Ishikawa (cell line): ENCODE results near the gene CD48.

Source experiments
- CEBPB ChIP-seq: IDR thresholded peaks from 2 replicates; pipeline ENCODE4 v1.6.1; 2012
- CREB1 ChIP-seq: IDR thresholded peaks from 2 replicates; pipeline ENCODE4 v1.6.1; 2012; ENCODE audit warnings: low read depth
- EGR1 ChIP-seq: IDR thresholded peaks from 2 replicates; pipeline ENCODE4 v1.6.1; 2012
- EP300 ChIP-seq: IDR thresholded peaks from 2 replicates; pipeline ENCODE4 v1.6.1; 2012; ENCODE audit warnings: borderline replicate concordance
- FOXM1 ChIP-seq: IDR thresholded peaks from 2 replicates; pipeline ENCODE4 v1.6.1; 2012; ENCODE audit warnings: low read depth, borderline replicate concordance
- NFIC ChIP-seq: IDR thresholded peaks from 2 replicates; pipeline ENCODE4 v1.6.1; 2012
- RAD21 ChIP-seq: IDR thresholded peaks from 2 replicates; pipeline ENCODE4 v1.6.1; 2012; ENCODE audit warnings: low read depth
- TAF1 ChIP-seq: IDR thresholded peaks from 2 replicates; pipeline ENCODE4 v1.6.1; 2012; ENCODE audit warnings: low read depth, mild to moderate bottlenecking
- TCF12 ChIP-seq: IDR thresholded peaks from 2 replicates; pipeline ENCODE4 v1.6.1; 2012; ENCODE audit warnings: low read depth
- TEAD4 ChIP-seq: IDR thresholded peaks from 2 replicates; pipeline ENCODE4 v1.6.1; 2012
- YY1 ChIP-seq: IDR thresholded peaks from 2 replicates; pipeline ENCODE4 v1.6.1; 2012; ENCODE audit warnings: low read depth
- ZBTB7A ChIP-seq: IDR thresholded peaks from 2 replicates; pipeline ENCODE4 v1.6.1; 2012; ENCODE audit warnings: low read depth
- TF ChIP-seq, protein P1 (sequence below): IDR thresholded peaks from 2 replicates; pipeline ENCODE4 v1.6.1; 2012; ENCODE audit warnings: low read depth, mild to moderate bottlenecking
- TF ChIP-seq, protein P2 (sequence below): IDR thresholded peaks from 2 replicates; pipeline ENCODE4 v1.6.1; 2012
- TF ChIP-seq, protein P3 (sequence below): IDR thresholded peaks from 2 replicates; pipeline ENCODE4 v1.6.1; 2012

Gene CD48

DNA sequence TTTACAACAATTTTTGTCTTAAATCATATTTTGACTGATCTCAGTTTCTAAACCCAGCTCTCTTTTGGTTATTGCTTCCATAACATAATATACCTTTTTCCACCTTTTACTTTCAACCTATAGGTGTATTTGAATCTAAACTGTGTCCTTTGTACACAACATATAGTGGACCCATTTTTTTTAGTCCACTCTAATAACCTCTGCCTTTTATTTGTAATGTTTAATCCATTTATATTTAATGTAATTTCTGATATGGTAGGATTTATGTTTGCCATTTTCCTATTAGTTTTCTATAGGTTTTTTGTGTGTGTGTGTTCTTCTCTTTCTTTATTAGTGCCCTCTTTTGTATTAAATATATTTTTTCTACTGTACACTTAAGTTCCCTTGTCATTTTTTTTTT is 42.3 kb downstream of the CD48 start:
- TF ChIP-seq, protein P1, sequence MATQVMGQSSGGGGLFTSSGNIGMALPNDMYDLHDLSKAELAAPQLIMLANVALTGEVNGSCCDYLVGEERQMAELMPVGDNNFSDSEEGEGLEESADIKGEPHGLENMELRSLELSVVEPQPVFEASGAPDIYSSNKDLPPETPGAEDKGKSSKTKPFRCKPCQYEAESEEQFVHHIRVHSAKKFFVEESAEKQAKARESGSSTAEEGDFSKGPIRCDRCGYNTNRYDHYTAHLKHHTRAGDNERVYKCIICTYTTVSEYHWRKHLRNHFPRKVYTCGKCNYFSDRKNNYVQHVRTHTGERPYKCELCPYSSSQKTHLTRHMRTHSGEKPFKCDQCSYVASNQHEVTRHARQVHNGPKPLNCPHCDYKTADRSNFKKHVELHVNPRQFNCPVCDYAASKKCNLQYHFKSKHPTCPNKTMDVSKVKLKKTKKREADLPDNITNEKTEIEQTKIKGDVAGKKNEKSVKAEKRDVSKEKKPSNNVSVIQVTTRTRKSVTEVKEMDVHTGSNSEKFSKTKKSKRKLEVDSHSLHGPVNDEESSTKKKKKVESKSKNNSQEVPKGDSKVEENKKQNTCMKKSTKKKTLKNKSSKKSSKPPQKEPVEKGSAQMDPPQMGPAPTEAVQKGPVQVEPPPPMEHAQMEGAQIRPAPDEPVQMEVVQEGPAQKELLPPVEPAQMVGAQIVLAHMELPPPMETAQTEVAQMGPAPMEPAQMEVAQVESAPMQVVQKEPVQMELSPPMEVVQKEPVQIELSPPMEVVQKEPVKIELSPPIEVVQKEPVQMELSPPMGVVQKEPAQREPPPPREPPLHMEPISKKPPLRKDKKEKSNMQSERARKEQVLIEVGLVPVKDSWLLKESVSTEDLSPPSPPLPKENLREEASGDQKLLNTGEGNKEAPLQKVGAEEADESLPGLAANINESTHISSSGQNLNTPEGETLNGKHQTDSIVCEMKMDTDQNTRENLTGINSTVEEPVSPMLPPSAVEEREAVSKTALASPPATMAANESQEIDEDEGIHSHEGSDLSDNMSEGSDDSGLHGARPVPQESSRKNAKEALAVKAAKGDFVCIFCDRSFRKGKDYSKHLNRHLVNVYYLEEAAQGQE = no peak
- no peak for TF ChIP-seq YY1
- TF ChIP-seq RAD21 = no peak

DNA sequence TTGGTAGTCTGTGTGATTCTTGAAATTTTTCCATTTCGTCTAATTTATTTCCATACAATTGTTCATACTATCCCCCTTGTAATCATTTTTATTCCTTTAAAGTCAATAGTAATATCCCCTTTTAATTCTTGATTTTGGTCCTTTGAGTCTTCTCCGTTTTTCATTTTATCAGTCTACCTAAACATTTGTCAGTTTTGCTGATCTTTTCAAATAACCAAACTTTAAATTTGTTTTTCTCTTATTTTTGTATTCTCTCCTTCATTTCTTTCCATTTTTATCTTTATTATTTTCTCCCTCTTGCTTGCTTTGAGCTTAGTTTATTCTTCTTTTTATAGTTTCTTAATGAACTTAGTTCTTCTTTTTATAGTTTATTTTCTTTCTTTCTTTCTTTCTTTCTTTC is 43.7 kb downstream of the CD48 start:
- TF ChIP-seq FOXM1 = no peak
- TF ChIP-seq NFIC = no peak
- TF ChIP-seq EP300 = no peak
- no peak for TF ChIP-seq CEBPB

DNA sequence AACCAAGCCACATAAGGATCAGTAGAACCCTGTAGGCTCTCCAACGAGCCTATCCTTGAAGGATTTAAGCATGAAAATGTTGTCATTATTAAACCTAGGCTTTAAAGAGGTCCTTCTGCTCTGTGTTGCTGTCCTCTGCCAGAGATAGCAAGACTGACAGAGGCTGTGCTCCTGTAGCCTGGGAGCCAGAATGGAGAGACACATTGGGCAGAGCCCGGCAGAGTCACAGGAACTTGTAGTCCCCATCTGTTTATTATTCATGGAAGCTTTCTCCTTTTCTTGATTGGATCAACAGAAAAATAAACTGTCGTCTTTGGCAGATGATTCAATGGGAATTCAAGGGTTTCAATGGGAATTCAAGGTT is 45.6 kb downstream of the CD48 start:
- TF ChIP-seq NFIC (no peak), TEAD4 (no peak), ZBTB7A (no peak)
- TF ChIP-seq, protein P2, sequence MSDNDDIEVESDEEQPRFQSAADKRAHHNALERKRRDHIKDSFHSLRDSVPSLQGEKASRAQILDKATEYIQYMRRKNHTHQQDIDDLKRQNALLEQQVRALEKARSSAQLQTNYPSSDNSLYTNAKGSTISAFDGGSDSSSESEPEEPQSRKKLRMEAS = no peak

DNA sequence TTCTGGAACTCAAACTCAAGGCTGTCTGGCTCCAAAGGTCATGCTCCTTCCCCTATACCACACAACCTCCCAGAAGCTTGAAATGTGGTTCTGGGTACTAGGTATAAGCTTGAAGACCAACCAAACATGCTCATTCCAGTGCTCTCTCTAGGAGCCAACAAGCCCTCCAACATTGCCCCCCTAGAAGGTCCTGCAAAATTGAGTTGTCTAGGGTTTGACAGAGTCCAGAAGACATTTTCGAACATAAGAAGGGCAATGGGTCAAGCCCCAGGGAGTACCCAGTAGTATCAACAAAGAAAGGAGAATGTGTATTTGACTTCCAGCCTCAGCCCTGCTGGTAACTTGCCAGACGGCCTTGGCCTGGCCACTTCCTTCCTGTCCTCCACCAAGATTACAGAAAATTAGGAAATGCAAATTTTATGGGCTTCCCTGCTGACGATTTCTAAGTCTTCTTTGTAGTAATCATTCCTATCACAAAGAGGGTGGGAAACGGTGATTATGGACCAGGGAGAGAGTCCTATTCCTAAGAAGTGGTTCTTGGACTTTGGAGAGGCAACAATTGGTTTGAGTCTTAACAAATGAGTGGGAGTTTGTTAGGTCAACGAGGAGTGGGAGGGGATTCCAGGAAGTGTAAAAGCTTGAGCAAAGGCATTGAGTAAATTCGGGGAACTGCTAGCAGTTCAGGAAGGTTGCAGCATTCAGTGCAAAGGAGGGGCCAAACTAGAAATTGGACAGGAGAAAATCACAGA is 46.1 kb downstream of the CD48 start:
- TF ChIP-seq RAD21 (no peak), CREB1 (no peak), EP300 (no peak), FOXM1 (no peak), YY1 (no peak), ZBTB7A (no peak), EGR1 (no peak), TEAD4 (no peak), TCF12 (no peak), NFIC (no peak)
- TF ChIP-seq, protein P2 = no peak

DNA sequence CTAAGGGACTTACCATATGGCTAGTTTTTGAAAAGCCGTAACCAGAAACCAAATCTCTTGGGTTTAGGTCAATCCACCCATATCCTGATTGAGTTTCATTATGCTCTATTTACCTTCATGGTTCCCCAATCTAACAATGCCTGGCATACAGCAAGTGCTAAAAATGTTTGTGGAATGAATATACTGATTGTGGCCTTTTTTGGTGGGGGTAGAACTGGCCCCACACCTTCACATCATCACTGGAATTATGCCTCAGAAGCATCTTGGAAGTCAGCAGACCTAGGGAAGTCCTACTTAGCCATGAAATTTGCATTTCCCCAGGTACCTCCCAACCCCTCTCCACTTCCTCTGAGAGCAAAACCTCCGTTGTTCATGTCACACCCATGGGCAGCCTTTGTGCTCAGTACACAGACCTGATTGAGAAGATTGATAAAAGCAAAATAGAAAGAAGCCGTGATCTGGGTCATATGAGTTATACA is 47.0 kb downstream of the CD48 start:
- TF ChIP-seq TCF12 (no peak), RAD21 (no peak), TEAD4 (no peak), YY1 (no peak), ZBTB7A (no peak), NFIC (no peak), TAF1 (no peak), FOXM1 (no peak), CEBPB (no peak), EP300 (no peak), CREB1 (no peak)
- TF ChIP-seq, protein P3, sequence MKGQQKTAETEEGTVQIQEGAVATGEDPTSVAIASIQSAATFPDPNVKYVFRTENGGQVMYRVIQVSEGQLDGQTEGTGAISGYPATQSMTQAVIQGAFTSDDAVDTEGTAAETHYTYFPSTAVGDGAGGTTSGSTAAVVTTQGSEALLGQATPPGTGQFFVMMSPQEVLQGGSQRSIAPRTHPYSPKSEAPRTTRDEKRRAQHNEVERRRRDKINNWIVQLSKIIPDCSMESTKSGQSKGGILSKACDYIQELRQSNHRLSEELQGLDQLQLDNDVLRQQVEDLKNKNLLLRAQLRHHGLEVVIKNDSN = no peak

DNA sequence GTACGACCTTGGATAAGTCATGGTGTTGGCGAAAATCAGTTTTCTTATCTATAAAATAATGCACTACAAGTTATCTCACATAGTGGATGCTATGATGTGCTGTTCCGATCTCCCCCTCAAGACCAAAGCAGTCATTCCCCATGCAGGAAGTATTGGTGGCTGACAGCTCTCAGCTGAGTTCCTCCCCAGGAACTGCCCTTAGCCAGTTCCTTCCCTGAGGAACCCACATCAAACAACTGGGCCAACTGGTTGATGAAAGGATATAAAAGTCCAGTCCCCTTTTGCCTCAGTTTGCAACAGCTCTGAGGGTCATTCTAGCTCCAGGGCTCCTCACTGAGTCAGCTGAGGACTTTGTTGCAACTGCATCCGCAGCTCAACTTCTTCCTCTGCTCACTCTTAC is 48.7 kb downstream of the CD48 start:
- TF ChIP-seq CEBPB (no peak), FOXM1 (no peak), TCF12 (no peak), TAF1 (no peak), YY1 (no peak), EP300 (no peak), CREB1 (no peak), NFIC (no peak), RAD21 (no peak)
- TF ChIP-seq, protein P2 = no peak
- TF ChIP-seq, protein P3 = no peak

DNA sequence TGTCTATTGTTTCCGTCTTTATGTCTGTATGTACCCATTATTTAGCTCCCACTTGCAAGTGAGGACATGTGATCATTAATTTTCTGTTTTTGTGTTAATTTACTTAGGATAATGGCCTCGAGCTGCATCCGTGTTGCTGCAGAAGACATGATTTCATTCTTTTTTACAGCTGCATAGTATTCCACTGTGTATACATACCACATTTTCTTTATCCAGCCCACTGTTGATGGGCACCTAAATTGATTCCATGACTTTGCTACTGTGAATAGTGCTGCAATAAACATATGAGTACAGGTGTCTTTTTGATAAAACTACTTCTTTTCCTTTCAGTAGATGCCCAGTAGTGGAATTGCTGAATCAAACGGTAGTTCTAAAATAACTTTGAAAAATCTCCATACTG is 52.1 kb downstream of the CD48 start:
- TF ChIP-seq, protein P3 = no peak
- TF ChIP-seq EGR1 = no peak

DNA sequence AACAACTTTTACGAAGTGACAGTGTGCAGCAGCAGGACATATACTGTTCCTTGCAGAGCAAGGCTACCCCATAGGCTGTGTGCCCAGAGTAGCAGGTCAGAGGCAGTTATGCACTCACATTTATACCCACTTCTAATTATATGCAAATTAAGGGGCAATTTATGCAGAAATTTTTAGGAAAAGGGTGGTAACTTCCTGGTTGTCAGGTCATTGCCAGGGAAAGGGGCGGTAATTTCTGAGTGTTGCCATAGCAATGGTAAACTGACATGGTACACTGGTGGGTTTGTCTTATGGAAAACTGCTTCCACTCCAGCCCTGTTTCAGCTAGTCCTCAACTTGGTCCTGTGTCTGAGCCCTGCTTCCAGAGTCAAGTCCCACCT is 52.8 kb downstream of the CD48 start:
- TF ChIP-seq TAF1 (no peak), TCF12 (no peak), EGR1 (no peak), TEAD4 (no peak), CEBPB (no peak), RAD21 (no peak), CREB1 (no peak), NFIC (no peak), EP300 (no peak), FOXM1 (no peak), YY1 (no peak), ZBTB7A (no peak)
- TF ChIP-seq, protein P1 = no peak
- TF ChIP-seq, protein P2 = no peak
- TF ChIP-seq, protein P3 = no peak
